ENCODE results near the gene TRIM16. TPM values are rescaled to one million over a fixed set of nuclear protein-coding genes. Genes with fewer than 3 reads are reported as not detected.
"Not testable (repeated sequence)": the region's sequence is repeated elsewhere in the genome, so short reads cannot be mapped to it uniquely, and the experiment has no call there.

Gene TRIM16
- total and polyA plus RNA-seq, 9 donors = 38.9 to 57.1 (median 46.9) TPM

- peak within 1 kb of the TSS; percentile 71 for H3K27ac ChIP-seq (ENCODE audit: low read length)
- H3K4me3 ChIP-seq (ENCODE audit: low read length) = peak within 1 kb of the TSS; percentile 58
- WGBS (ENCODE audit: insufficient coverage) = 0% methylated on average over 32 of the region's 44 CpGs
Observed at GRCh38 chr17:15699413-15699924, 15.4 kb upstream of the TRIM16 start, which contains the start of gene ZNF286A. Gene ZNF286A (plus strand): TSS chr17:15699752. CDS start chr17:15700330, 578 bp downstream.

DNA sequence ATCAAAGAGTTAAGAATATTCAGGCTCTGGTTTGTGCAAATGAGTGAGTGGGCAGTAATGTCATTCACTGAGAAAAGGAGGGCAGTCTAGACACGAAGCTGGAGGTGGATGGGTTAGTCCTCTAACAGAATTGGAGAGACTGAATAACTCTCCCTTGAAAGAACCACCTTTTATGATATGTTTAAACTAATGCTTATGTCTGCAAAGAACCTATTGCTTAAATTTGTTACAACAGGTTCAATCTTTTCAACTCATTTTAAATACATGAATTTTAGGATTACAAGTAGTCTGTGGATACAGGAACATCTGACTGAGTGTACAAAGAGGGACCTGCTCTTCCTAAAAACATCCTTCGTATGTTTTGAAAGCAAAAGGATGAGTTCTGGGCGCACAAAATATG is 14.9 kb upstream of the TRIM16 start:
- H3K9me3 ChIP-seq (replicated peaks; ENCODE audit: control insufficient read depth, low read depth, low read length); H3K36me3 ChIP-seq (ENCODE audit: control insufficient read depth, insufficient read depth, low read length); DNase-seq; H3K4me1 ChIP-seq (ENCODE audit: control insufficient read depth, insufficient read depth, low read length); H3K27me3 ChIP-seq (ENCODE audit: control insufficient read depth, insufficient read depth, low read length): not testable (repeated sequence)
- Histone ChIP-seq H3K4me3 (ENCODE audit: low read length) (peak overlapping the region; percentile 58), H3K27ac (ENCODE audit: low read length) (peak overlapping the region; percentile 51)
- WGBS (ENCODE audit: insufficient coverage) = no CpG with 5 or more reads among the region's 3 CpGs

More at GRCh38 chr17:15699413-15699924, 15.4 kb upstream of the TRIM16 start, which contains the start of gene ZNF286A:
- not testable (repeated sequence) for H3K36me3 ChIP-seq (ENCODE audit: control insufficient read depth, insufficient read depth, low read length); H3K9me3 ChIP-seq (replicated peaks; ENCODE audit: control insufficient read depth, low read depth, low read length); H3K27me3 ChIP-seq (ENCODE audit: control insufficient read depth, insufficient read depth, low read length); H3K4me1 ChIP-seq (ENCODE audit: control insufficient read depth, insufficient read depth, low read length)
- peak; percentile 100 for DNase-seq

DNA sequence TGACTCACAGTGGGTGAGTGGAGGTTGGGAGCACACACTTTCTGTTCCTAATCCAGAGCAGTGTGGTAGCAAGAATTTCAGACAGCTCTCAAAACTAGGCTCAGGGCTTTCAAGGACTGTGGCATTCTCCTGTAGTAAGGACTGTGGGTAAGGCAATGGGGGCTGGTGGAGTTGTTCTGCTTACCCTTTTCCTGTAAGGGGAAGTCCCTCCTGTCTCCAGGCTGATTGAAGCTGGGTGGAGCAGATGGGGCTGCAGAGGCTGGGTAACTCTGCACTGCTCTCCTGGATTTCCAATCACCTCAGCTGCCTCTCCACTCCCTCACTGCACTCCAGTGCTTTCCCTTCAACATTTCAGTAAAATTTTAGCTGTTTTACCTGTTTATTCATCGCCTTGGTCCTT is 3.4 kb upstream of the TRIM16 start:
- no CpG with 5 or more reads among the region's 1 CpG for WGBS (ENCODE audit: insufficient coverage)
- not testable (repeated sequence) for H3K4me3 ChIP-seq (ENCODE audit: low read length); H3K4me1 ChIP-seq (ENCODE audit: control insufficient read depth, insufficient read depth, low read length); H3K9me3 ChIP-seq (replicated peaks; ENCODE audit: control insufficient read depth, low read depth, low read length); H3K36me3 ChIP-seq (ENCODE audit: control insufficient read depth, insufficient read depth, low read length); DNase-seq; H3K27ac ChIP-seq (ENCODE audit: low read length); H3K27me3 ChIP-seq (ENCODE audit: control insufficient read depth, insufficient read depth, low read length)

DNA sequence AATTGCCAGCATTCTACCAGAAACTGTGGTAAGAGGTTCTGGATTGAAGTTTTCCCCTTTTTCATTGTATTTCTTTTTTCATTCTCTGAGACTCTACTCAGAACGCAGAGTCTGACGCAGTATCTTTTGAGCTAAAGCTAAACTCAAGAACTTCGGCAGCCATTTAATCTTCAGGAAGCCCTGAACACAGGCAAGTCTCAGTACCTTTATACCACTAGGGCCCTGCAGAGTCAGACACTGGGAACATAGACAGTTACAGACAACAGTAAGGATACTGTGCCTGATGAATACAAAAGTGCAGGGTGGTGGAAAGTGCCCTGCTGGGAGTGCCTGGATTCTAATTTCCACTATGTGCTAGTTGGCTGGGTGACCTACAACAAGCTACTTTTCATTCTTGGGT is 976 bp downstream of the TRIM16 start:
- DNase-seq; H3K9me3 ChIP-seq (replicated peaks; ENCODE audit: control insufficient read depth, low read depth, low read length); H3K27ac ChIP-seq (ENCODE audit: low read length); H3K4me3 ChIP-seq (ENCODE audit: low read length); H3K4me1 ChIP-seq (ENCODE audit: control insufficient read depth, insufficient read depth, low read length); H3K36me3 ChIP-seq (ENCODE audit: control insufficient read depth, insufficient read depth, low read length); H3K27me3 ChIP-seq (ENCODE audit: control insufficient read depth, insufficient read depth, low read length): not testable (repeated sequence)
- 100% methylated on average over 2 of the region's 3 CpGs for WGBS (ENCODE audit: insufficient coverage)

DNA sequence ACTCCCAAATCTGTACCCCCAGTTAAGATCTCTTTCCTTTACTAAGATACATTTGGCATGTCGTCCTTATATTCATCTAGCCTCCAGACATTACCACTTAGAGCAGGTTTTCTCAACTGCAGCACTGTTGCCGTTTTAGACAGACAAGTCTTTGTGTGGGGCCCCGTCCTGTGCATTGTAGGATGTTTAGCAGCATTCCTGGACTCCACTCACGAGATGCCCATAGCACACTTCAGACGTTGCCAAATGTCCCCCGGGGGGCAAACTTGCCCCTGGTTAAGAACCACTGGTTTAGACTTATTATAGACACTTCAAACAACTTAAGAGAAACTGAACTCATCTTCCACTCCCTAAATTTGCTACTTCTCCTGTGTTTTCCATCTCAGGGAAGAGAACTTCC is 8.1 kb downstream of the TRIM16 start:
- not testable (repeated sequence) for DNase-seq; H3K9me3 ChIP-seq (replicated peaks; ENCODE audit: control insufficient read depth, low read depth, low read length); H3K4me1 ChIP-seq (ENCODE audit: control insufficient read depth, insufficient read depth, low read length); H3K4me3 ChIP-seq (ENCODE audit: low read length); H3K36me3 ChIP-seq (ENCODE audit: control insufficient read depth, insufficient read depth, low read length); H3K27me3 ChIP-seq (ENCODE audit: control insufficient read depth, insufficient read depth, low read length); H3K27ac ChIP-seq (ENCODE audit: low read length)
- 92% methylated on average over 3 of the region's 6 CpGs for WGBS (ENCODE audit: insufficient coverage)

DNA sequence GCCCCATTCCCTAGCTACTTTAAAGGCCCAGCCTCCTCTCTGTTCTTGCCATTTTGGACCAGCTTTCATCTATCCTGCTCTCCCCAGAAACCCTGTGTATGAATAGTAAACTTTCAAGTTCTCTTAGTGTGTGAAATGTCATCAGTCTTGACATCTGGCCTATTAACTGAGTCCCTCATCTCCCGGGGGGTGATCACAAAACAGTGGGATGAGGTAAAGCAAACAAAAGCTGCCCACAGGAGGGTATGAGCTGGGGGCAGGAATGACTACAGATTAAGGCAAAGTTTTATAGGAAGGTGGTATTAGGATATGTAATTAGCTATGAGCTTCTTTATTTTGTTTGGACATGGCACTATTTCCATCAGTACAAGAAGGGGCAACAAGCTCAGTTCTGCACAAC is 9.5 kb downstream of the TRIM16 start:
- H3K9me3 ChIP-seq (replicated peaks; ENCODE audit: control insufficient read depth, low read depth, low read length); H3K27ac ChIP-seq (ENCODE audit: low read length); H3K36me3 ChIP-seq (ENCODE audit: control insufficient read depth, insufficient read depth, low read length); H3K27me3 ChIP-seq (ENCODE audit: control insufficient read depth, insufficient read depth, low read length); H3K4me3 ChIP-seq (ENCODE audit: low read length); DNase-seq; H3K4me1 ChIP-seq (ENCODE audit: control insufficient read depth, insufficient read depth, low read length): not testable (repeated sequence)
- no CpG with 5 or more reads among the region's 1 CpG for WGBS (ENCODE audit: insufficient coverage)

GRCh38 chr17:15669526-15669925 is 14.6 kb downstream of the TRIM16 start:
- H3K36me3 ChIP-seq (ENCODE audit: control insufficient read depth, insufficient read depth, low read length); H3K9me3 ChIP-seq (replicated peaks; ENCODE audit: control insufficient read depth, low read depth, low read length); H3K4me3 ChIP-seq (ENCODE audit: low read length); H3K4me1 ChIP-seq (ENCODE audit: control insufficient read depth, insufficient read depth, low read length); H3K27ac ChIP-seq (ENCODE audit: low read length); DNase-seq; H3K27me3 ChIP-seq (ENCODE audit: control insufficient read depth, insufficient read depth, low read length): not testable (repeated sequence)
- WGBS (ENCODE audit: insufficient coverage) = no CpG with 5 or more reads among the region's 5 CpGs

DNA sequence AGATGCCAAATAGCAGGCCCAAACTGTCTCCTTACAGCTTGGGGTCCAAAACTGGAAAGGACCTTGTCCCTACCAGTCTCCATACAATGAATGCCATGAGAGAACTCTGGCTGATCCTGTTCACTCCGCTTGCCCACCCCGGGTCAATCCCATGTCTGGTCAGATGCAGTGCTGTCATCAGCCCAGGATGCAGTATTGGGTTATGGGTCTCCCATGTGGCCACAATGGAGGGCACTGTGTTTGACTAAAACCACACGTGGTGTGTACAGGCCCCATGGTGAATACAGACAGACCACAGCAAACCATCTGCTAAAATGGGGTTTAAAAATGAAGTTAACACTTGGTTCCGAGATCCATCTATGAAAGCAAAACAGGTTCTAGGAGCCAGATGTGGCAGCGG is 20.4 kb downstream of the TRIM16 start:
- Histone ChIP-seq H3K27me3 (ENCODE audit: control insufficient read depth, insufficient read depth, low read length) (no peaks in the 10 kb centered on the region), H3K36me3 (ENCODE audit: control insufficient read depth, insufficient read depth, low read length) (peaks cover 2% of the 10 kb centered on the region), H3K4me3 (ENCODE audit: low read length) (no peak overlapping the region), H3K27ac (ENCODE audit: low read length) (no peak overlapping the region), H3K9me3 (replicated peaks; ENCODE audit: control insufficient read depth, low read depth, low read length) (no peaks in the 10 kb centered on the region), H3K4me1 (ENCODE audit: control insufficient read depth, insufficient read depth, low read length) (peaks cover 19% of the 10 kb centered on the region)
- no peak for DNase-seq
- WGBS (ENCODE audit: insufficient coverage) = 100% methylated on average over 3 of the region's 5 CpGs

DNA sequence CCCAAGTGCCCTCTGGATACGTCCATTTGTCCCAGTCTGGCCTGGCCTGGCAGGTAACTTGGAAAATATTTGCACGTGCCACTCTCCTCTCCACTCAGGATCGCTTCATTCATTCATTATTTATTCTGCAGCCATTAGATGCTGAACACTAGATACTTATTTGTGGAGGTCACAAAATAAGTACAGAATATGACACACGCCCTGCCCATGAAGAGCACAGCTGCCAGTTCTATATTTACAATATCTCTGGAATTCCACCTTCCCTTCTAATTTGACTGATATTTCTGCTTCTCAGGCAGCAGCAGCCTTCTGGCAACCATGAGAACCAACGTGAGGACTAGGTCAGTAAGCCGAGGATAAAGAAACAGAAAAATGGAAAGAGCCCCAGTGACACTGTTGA is 20.9 kb downstream of the TRIM16 start:
- Histone ChIP-seq H3K4me1 (ENCODE audit: control insufficient read depth, insufficient read depth, low read length) (peaks cover 20% of the 10 kb centered on the region), H3K27me3 (ENCODE audit: control insufficient read depth, insufficient read depth, low read length) (no peaks in the 10 kb centered on the region), H3K27ac (ENCODE audit: low read length) (no peak overlapping the region), H3K4me3 (ENCODE audit: low read length) (no peak overlapping the region), H3K36me3 (ENCODE audit: control insufficient read depth, insufficient read depth, low read length) (peaks cover 3% of the 10 kb centered on the region), H3K9me3 (replicated peaks; ENCODE audit: control insufficient read depth, low read depth, low read length) (no peaks in the 10 kb centered on the region)
- no peak for DNase-seq
- WGBS (ENCODE audit: insufficient coverage) = 92% methylated on average over 4 of the region's 6 CpGs

GRCh38 chr17:15662681-15663080 is 21.4 kb downstream of the TRIM16 start:
- Histone ChIP-seq H3K4me1 (ENCODE audit: control insufficient read depth, insufficient read depth, low read length) (peaks cover 20% of the 10 kb centered on the region), H3K9me3 (replicated peaks; ENCODE audit: control insufficient read depth, low read depth, low read length) (no peaks in the 10 kb centered on the region), H3K27me3 (ENCODE audit: control insufficient read depth, insufficient read depth, low read length) (no peaks in the 10 kb centered on the region), H3K4me3 (ENCODE audit: low read length) (no peak overlapping the region), H3K36me3 (ENCODE audit: control insufficient read depth, insufficient read depth, low read length) (peaks cover 5% of the 10 kb centered on the region), H3K27ac (ENCODE audit: low read length) (no peak overlapping the region)
- WGBS (ENCODE audit: insufficient coverage) = 75% methylated on average over 2 of the region's 3 CpGs
- DNase-seq = no peak

GRCh38 chr17:15660077-15660476 is 24.0 kb downstream of the TRIM16 start:
- Histone ChIP-seq H3K27ac (ENCODE audit: low read length) (peak overlapping the region; percentile 35), H3K36me3 (ENCODE audit: control insufficient read depth, insufficient read depth, low read length) (peaks cover 7% of the 10 kb centered on the region), H3K4me1 (ENCODE audit: control insufficient read depth, insufficient read depth, low read length) (peaks cover 23% of the 10 kb centered on the region), H3K4me3 (ENCODE audit: low read length) (no peak overlapping the region), H3K9me3 (replicated peaks; ENCODE audit: control insufficient read depth, low read depth, low read length) (no peaks in the 10 kb centered on the region), H3K27me3 (ENCODE audit: control insufficient read depth, insufficient read depth, low read length) (no peaks in the 10 kb centered on the region)
- WGBS (ENCODE audit: insufficient coverage) = 50% methylated on average over 3 of the region's 3 CpGs
- DNase-seq = no peak

Data from muscle of leg (tissue), 11 donors.